ENCODE measurements around the gene ASXL2. TPM values are rescaled to one million over a fixed set of nuclear protein-coding genes. Genes with fewer than 3 reads are reported as not detected.
"Not testable (repeated sequence)": the region's sequence is repeated elsewhere in the genome, so short reads cannot be mapped to it uniquely, and the experiment has no call there.

Gene ASXL2
- total and polyA plus RNA-seq, 2 donors from 2014 or later = 2.6 to 41.0 TPM

DNA sequence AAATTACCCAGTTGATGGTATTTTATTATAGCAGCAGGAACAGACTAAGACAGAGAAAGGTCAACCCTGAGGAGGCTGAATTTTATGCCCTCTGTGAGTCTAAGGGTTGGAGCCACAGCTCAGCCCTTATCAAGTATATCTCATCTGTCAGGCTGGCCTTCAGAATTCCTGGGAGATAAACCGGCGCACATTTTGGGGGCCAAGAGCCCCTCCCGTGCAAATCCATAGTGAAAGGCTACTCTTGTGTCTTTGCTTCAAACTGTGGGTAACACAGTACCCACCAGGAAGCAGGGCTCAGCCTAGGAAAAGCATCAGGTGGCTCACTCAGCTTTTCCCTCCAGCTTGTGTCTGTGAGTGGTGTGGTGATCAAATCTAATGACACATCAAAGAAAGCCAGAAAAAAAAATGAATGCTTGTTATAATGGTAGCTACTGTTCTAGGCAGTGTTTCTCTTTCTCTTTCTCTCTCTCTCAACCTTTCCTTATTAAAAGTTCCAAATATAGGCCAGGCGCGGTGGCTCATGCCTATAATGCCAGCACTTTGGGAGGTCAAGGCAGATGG is 25.0 kb upstream of the ASXL2 start:
- Histone ChIP-seq H3K27ac (ENCODE audit: low read depth in 2 of 2, low read length in 2 of 2) (no peak overlapping the region), H3K4me3 (ENCODE audit: low read length in 3 of 3) (no peak overlapping the region), H3K4me1 (ENCODE audit: control insufficient read depth in 2 of 3, insufficient read depth in 2 of 3, low read depth in 1 of 3, low read length in 3 of 3) (no peaks in the 10 kb centered on the region), H3K9me3 (ENCODE audit: control insufficient read depth in 2 of 3, insufficient read depth in 1 of 3, low read length in 3 of 3) (no peaks in the 10 kb centered on the region), H3K9ac (ENCODE audit: low read length in 3 of 3) (no peak overlapping the region), H3K27me3 (ENCODE audit: control insufficient read depth, insufficient read depth, low read length) (no peaks in the 10 kb centered on the region), H3K36me3 (ENCODE audit: control insufficient read depth in 2 of 3, insufficient read depth in 3 of 3, low read length in 3 of 3) (no peaks in the 10 kb centered on the region)
- FAIRE-seq (no peak), DNase-seq (no peak)
- intact Hi-C loops (cut with DNase I) = no loop called here
- TF ChIP-seq, protein P1, sequence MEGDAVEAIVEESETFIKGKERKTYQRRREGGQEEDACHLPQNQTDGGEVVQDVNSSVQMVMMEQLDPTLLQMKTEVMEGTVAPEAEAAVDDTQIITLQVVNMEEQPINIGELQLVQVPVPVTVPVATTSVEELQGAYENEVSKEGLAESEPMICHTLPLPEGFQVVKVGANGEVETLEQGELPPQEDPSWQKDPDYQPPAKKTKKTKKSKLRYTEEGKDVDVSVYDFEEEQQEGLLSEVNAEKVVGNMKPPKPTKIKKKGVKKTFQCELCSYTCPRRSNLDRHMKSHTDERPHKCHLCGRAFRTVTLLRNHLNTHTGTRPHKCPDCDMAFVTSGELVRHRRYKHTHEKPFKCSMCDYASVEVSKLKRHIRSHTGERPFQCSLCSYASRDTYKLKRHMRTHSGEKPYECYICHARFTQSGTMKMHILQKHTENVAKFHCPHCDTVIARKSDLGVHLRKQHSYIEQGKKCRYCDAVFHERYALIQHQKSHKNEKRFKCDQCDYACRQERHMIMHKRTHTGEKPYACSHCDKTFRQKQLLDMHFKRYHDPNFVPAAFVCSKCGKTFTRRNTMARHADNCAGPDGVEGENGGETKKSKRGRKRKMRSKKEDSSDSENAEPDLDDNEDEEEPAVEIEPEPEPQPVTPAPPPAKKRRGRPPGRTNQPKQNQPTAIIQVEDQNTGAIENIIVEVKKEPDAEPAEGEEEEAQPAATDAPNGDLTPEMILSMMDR (IDR thresholded peaks at IDR 0.05; ENCODE audit: borderline replicate concordance, extremely low read depth, insufficient read depth) = no peak

DNA sequence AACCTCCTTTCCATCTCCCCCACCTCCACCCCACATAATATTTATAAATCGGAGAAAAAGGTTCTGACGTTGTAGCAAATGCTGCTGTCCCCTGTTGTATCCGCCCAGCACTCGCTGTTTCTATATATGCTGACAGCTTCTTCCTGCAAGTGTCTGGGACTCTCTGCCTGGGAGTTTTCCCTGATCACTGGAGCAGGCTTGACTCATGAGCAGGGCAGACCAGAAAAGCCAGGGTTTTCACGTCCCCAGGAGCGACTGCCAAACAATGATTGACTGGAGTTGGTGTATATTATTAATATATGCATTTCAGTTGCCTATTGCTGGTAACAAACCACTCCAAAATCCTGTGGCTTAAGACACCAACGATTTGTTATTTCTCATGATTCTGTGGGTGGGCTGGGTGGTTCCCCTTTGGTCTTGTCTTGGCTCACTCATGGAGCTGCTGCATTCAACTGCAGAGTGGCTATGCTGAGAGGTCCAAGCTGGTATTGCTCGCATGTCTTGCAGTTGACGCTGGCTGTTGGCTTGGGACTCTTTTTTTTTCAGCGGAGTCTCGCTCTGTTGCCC is 21.2 kb upstream of the ASXL2 start:
- Histone ChIP-seq H3K9me3 (ENCODE audit: control insufficient read depth in 2 of 3, insufficient read depth in 1 of 3, low read length in 3 of 3) (no peaks in the 10 kb centered on the region), H3K4me1 (ENCODE audit: control insufficient read depth in 2 of 3, insufficient read depth in 2 of 3, low read depth in 1 of 3, low read length in 3 of 3) (no peaks in the 10 kb centered on the region), H3K9ac (ENCODE audit: low read length in 3 of 3) (no peak overlapping the region), H3K4me3 (ENCODE audit: low read length in 3 of 3) (no peak overlapping the region), H3K27ac (ENCODE audit: low read depth in 2 of 2, low read length in 2 of 2) (no peak overlapping the region), H3K27me3 (ENCODE audit: control insufficient read depth, insufficient read depth, low read length) (no peaks in the 10 kb centered on the region), H3K36me3 (ENCODE audit: control insufficient read depth in 2 of 3, insufficient read depth in 3 of 3, low read length in 3 of 3) (no peaks in the 10 kb centered on the region)
- FAIRE-seq = no peak
- no peak for DNase-seq
- TF ChIP-seq, protein P1 (IDR thresholded peaks at IDR 0.05; ENCODE audit: borderline replicate concordance, extremely low read depth, insufficient read depth) = no peak
- intact Hi-C loops (cut with DNase I) = no loop called here

DNA sequence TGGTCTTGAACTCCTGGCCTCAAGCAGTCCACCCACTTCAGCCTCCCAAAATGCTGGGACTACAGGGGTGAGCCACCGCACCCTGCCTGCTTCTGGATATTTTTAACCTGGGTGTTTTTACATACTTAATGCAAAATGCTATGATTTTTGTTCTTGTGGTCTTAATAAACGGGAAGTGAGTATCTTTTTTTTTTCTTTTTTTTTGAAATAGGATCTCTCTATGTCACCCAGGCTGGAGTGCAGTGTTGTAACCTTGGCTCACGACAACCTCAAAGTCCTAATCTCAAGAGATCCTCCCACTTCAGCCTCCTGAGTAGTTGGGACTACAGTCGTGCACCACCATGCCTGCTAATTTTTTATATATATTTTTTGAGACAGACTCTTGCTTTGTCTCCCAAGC is 19.2 kb upstream of the ASXL2 start:
- no peaks in the 10 kb centered on the region for H3K4me1 ChIP-seq (ENCODE audit: control insufficient read depth in 2 of 3, insufficient read depth in 2 of 3, low read depth in 1 of 3, low read length in 3 of 3)
- no peak overlapping the region for H3K9ac ChIP-seq (ENCODE audit: low read length in 3 of 3)
- H3K36me3 ChIP-seq (ENCODE audit: control insufficient read depth in 2 of 3, insufficient read depth in 3 of 3, low read length in 3 of 3) = no peaks in the 10 kb centered on the region
- no peak overlapping the region for H3K27ac ChIP-seq (ENCODE audit: low read depth in 2 of 2, low read length in 2 of 2)
- no peak overlapping the region for H3K4me3 ChIP-seq (ENCODE audit: low read length in 3 of 3)
- intact Hi-C loops (cut with DNase I) = no loop called here
- DNase-seq = no peak
- TF ChIP-seq, protein P1 (IDR thresholded peaks at IDR 0.05; ENCODE audit: borderline replicate concordance, extremely low read depth, insufficient read depth) = no peak
- H3K9me3 ChIP-seq (ENCODE audit: control insufficient read depth in 2 of 3, insufficient read depth in 1 of 3, low read length in 3 of 3) = no peaks in the 10 kb centered on the region
- no peaks in the 10 kb centered on the region for H3K27me3 ChIP-seq (ENCODE audit: control insufficient read depth, insufficient read depth, low read length)
- FAIRE-seq = no peak

DNA sequence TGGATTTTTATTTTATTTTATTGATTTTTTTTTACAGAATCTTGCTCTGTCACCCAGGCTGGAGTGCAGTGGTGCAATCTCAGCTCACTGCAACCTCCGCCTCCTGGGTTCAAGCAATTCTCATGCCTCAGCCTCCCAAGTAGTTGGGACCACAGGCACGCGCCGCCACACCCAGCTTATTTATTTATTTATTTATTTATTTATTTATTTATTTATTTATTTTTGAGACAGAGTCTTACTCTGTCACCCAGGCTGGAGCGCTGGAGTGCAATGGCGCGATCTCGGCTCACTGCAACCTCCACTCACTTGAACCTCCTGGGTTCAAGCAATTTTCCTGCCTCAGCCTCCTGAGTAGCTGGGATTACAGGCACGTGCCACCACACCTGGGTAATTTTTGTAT is 18.0 kb upstream of the ASXL2 start:
- H3K36me3 ChIP-seq (ENCODE audit: control insufficient read depth in 2 of 3, insufficient read depth in 3 of 3, low read length in 3 of 3); H3K9me3 ChIP-seq (ENCODE audit: control insufficient read depth in 2 of 3, insufficient read depth in 1 of 3, low read length in 3 of 3); intact Hi-C loops (cut with DNase I); H3K27me3 ChIP-seq (ENCODE audit: control insufficient read depth, insufficient read depth, low read length); H3K9ac ChIP-seq (ENCODE audit: low read length in 3 of 3); H3K4me1 ChIP-seq (ENCODE audit: control insufficient read depth in 2 of 3, insufficient read depth in 2 of 3, low read depth in 1 of 3, low read length in 3 of 3); H3K4me3 ChIP-seq (ENCODE audit: low read length in 3 of 3); H3K27ac ChIP-seq (ENCODE audit: low read depth in 2 of 2, low read length in 2 of 2); DNase-seq; FAIRE-seq: not testable (repeated sequence)

All from kidney (tissue), 14 donors.